HCEC 1CT (cell line): Measurements from ENCODE around the gene SEC24D.

Experiments used
- DNase-seq: peaks from one replicate; pipeline ENCODE4 v3.0.0-alpha.2; 2017

Gene SEC24D

GRCh38 chr4:118843237-118843636 lies 7.3 kb upstream of the SEC24D start:
- no peak for DNase-seq

- DNase-seq = peak; percentile 35
Observed at GRCh38 chr4:118842055-118842454, 6.1 kb upstream of the SEC24D start.

GRCh38 chr4:118839221-118839927 lies 3.4 kb upstream of the SEC24D start:
- DNase-seq = no peak

- no peak for DNase-seq
Observed at GRCh38 chr4:118837121-118837507, 1.2 kb upstream of the SEC24D start.

GRCh38 chr4:118836301-118837120 lies 585 bp upstream of the SEC24D start:
- DNase-seq = peak; percentile 49

GRCh38 chr4:118834960-118835569 lies 861 bp downstream of the SEC24D start:
- DNase-seq = peak; percentile 66

- DNase-seq = no peak
Observed at GRCh38 chr4:118834070-118834469, 1.9 kb downstream of the SEC24D start.

- no peak for DNase-seq
Observed at GRCh38 chr4:118833192-118833820, 2.6 kb downstream of the SEC24D start.

GRCh38 chr4:118829107-118829506 lies 6.8 kb downstream of the SEC24D start:
- DNase-seq = no peak

GRCh38 chr4:118826723-118827444 lies 9.0 kb downstream of the SEC24D start:
- DNase-seq = no peak

- no peak for DNase-seq
Observed at GRCh38 chr4:118825799-118826198, 10.1 kb downstream of the SEC24D start.

GRCh38 chr4:118824141-118824540 lies 11.8 kb downstream of the SEC24D start:
- DNase-seq = no peak

- no peak for DNase-seq
Observed at GRCh38 chr4:118823471-118823870, 12.5 kb downstream of the SEC24D start.

GRCh38 chr4:118821590-118822293 lies 14.2 kb downstream of the SEC24D start:
- no peak for DNase-seq

- DNase-seq = no peak
Observed at GRCh38 chr4:118817178-118817930, 18.6 kb downstream of the SEC24D start.

- DNase-seq = peak; percentile 41
Observed at GRCh38 chr4:118816538-118817177, 19.3 kb downstream of the SEC24D start.

- no peak for DNase-seq
Observed at GRCh38 chr4:118814891-118815290, 21.0 kb downstream of the SEC24D start.

GRCh38 chr4:118814058-118814457 lies 21.9 kb downstream of the SEC24D start:
- no peak for DNase-seq

GRCh38 chr4:118813561-118813960 lies 22.4 kb downstream of the SEC24D start:
- DNase-seq = no peak

GRCh38 chr4:118811832-118812231 lies 24.1 kb downstream of the SEC24D start:
- no peak for DNase-seq
